Measurements from ENCODE around the gene SFI1.

Gene SFI1

DNA sequence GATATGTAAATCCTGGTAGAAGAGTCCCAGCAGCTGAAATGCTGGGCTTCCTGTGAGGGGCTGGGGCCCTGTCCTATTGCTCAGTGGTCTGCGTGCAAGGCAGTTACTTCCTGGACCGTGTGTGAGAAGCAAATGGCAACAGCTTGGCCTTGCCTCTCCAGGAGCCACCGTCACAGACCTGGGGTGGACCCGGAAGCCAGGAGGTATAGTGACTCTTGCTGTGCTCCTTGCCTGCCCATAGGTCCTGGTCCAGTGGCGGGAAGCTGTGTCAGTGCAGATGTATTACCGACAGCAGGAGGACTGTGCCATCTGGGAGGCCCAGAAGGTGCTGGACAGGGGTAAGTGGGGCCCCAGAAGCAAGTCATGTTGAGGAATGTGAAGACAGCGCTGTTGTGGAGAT, 111.4 kb downstream of the SFI1 start:
- no peak overlapping the region for H3K4me3 Mint-ChIP-seq
- H3K9me3 Mint-ChIP-seq = no peaks in the 10 kb centered on the region
- TF ChIP-seq, protein P1, sequence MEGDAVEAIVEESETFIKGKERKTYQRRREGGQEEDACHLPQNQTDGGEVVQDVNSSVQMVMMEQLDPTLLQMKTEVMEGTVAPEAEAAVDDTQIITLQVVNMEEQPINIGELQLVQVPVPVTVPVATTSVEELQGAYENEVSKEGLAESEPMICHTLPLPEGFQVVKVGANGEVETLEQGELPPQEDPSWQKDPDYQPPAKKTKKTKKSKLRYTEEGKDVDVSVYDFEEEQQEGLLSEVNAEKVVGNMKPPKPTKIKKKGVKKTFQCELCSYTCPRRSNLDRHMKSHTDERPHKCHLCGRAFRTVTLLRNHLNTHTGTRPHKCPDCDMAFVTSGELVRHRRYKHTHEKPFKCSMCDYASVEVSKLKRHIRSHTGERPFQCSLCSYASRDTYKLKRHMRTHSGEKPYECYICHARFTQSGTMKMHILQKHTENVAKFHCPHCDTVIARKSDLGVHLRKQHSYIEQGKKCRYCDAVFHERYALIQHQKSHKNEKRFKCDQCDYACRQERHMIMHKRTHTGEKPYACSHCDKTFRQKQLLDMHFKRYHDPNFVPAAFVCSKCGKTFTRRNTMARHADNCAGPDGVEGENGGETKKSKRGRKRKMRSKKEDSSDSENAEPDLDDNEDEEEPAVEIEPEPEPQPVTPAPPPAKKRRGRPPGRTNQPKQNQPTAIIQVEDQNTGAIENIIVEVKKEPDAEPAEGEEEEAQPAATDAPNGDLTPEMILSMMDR (IDR thresholded peaks at IDR 0.05; ENCODE audit: unreplicated experiment in 3 of 3) = no peak
- H3K4me1 Mint-ChIP-seq = peaks cover 10% of the 10 kb centered on the region
- H3K36me3 Mint-ChIP-seq (ENCODE audit: low read depth) = peaks cover 4% of the 10 kb centered on the region
- H3K27ac Mint-ChIP-seq = no peak overlapping the region
- H3K27me3 Mint-ChIP-seq (ENCODE audit: low read depth) = no peaks in the 10 kb centered on the region

DNA sequence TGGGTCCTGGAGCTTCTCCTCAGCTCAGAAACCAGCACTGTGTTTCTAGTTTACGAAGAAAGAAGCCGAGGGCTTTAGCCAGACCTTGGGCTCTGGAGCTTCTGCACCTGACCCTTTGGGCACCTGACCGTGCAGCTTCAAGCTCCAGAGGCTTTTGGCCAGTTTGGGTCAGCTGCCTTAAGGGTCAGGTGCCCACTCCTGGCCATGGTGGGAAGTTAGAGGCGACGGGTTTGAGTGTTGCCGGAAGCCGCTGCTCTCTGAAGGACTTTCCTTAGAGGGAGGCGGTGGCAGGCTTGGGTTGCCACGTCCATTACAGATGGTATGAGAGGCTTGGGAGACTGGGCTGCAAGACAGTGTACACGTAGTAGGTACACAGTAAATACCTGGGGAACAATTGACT, 113.4 kb downstream of the SFI1 start:
- no peak overlapping the region for H3K27ac Mint-ChIP-seq
- peaks cover 4% of the 10 kb centered on the region for H3K36me3 Mint-ChIP-seq (ENCODE audit: low read depth)
- H3K4me1 Mint-ChIP-seq = peaks cover 16% of the 10 kb centered on the region
- no peaks in the 10 kb centered on the region for H3K9me3 Mint-ChIP-seq
- H3K27me3 Mint-ChIP-seq (ENCODE audit: low read depth) = no peaks in the 10 kb centered on the region
- no peak overlapping the region for H3K4me3 Mint-ChIP-seq
- TF ChIP-seq, protein P1 (IDR thresholded peaks at IDR 0.05; ENCODE audit: unreplicated experiment in 3 of 3) = no peak

DNA sequence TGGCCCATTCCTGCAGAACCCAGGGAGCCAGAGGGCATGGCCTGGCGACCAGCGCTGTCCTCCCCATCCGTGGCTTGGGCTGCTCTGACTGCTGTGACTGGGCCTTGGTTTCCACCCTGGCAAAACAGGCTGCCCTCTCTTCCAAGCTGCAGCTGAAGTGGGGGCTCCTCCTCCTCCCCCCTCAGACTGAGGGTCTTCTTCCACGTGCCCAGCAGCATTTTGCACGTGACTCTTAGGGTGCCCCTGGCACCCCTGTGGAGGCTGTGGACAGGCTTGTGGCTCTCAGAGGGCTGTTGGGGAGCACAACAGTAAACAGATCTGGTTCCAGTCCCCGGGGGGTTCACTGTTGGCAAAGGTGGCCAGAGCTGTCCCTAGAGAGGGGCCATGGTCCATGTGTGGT, 114.3 kb downstream of the SFI1 start:
- Mint-ChIP-seq H3K27me3 (ENCODE audit: low read depth) (no peaks in the 10 kb centered on the region), H3K27ac (peak overlapping the region in 1 of 3 experiments; percentile 63), H3K9me3 (no peaks in the 10 kb centered on the region), H3K4me1 (peaks cover 16% of the 10 kb centered on the region), H3K4me3 (no peak overlapping the region), H3K36me3 (ENCODE audit: low read depth) (peaks cover 4% of the 10 kb centered on the region)
- TF ChIP-seq, protein P1 (IDR thresholded peaks at IDR 0.05; ENCODE audit: unreplicated experiment in 3 of 3) = no peak

DNA sequence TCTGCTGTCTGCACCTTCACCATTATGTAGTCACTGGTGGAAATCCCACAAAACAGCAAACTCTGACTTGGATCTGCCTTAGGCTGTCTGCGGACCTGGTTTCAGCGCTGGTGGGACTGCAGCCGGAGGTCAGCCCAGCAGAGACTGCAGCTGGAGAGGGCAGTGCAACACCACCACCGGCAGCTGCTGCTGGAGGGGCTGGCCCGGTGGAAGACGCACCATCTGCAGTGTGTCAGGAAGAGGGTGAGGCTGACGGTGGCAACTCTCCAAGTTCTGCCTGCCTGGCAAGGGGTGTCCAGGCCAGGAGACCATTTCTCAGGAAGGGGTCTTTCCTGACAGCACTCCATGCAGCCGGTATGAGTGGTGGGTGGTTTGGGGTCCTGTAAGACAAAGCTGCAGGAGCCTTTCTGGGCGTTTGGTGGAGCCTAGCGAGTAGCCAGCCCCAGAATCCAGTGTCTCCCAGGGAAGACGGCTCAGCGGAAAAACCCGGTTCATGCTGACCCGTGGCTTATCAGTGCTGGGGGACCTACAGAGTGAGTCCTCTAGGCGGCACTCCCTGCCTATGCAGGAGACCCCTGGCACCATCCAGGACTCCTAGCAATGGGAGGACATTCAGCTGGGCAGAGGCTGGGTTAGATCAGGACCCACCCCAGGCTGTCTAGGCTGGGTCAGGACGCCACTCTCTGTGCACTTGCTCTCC, 114.9 kb downstream of the SFI1 start:
- H3K27ac Mint-ChIP-seq = peak overlapping the region in 1 of 3 experiments; percentile 63
- H3K27me3 Mint-ChIP-seq (ENCODE audit: low read depth) = no peaks in the 10 kb centered on the region
- no peaks in the 10 kb centered on the region for H3K9me3 Mint-ChIP-seq
- no peak overlapping the region for H3K4me3 Mint-ChIP-seq
- TF ChIP-seq, protein P1 (IDR thresholded peaks at IDR 0.05; ENCODE audit: unreplicated experiment in 3 of 3) = no peak
- H3K4me1 Mint-ChIP-seq = peaks cover 22% of the 10 kb centered on the region
- H3K36me3 Mint-ChIP-seq (ENCODE audit: low read depth) = peaks cover 4% of the 10 kb centered on the region

DNA sequence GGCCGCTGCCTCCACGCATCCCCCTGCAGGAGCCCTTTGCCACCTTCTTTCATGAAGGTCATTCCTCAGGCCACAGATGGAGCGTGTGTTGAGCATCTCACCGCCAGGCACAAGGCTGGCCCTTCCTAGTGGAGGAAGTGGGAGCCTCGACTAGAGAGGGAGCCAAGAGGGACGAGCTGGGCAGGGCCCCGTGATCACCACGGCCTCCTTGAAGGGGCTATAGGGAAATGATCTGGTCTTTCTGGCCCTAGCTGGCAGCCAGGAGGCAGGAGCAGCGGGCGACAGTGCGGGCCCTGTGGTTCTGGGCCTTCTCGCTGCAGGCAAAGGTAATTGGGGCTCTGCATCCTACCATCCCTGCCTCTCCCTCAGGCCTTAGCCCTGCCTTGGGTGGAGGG, 116.6 kb downstream of the SFI1 start:
- peaks cover 4% of the 10 kb centered on the region for H3K36me3 Mint-ChIP-seq (ENCODE audit: low read depth)
- TF ChIP-seq, protein P1 (IDR thresholded peaks at IDR 0.05; ENCODE audit: unreplicated experiment in 3 of 3) = no peak
- peaks cover 24% of the 10 kb centered on the region for H3K4me1 Mint-ChIP-seq
- no peaks in the 10 kb centered on the region for H3K9me3 Mint-ChIP-seq
- H3K4me3 Mint-ChIP-seq = no peak overlapping the region
- H3K27me3 Mint-ChIP-seq (ENCODE audit: low read depth) = no peaks in the 10 kb centered on the region
- no peak overlapping the region for H3K27ac Mint-ChIP-seq

DNA sequence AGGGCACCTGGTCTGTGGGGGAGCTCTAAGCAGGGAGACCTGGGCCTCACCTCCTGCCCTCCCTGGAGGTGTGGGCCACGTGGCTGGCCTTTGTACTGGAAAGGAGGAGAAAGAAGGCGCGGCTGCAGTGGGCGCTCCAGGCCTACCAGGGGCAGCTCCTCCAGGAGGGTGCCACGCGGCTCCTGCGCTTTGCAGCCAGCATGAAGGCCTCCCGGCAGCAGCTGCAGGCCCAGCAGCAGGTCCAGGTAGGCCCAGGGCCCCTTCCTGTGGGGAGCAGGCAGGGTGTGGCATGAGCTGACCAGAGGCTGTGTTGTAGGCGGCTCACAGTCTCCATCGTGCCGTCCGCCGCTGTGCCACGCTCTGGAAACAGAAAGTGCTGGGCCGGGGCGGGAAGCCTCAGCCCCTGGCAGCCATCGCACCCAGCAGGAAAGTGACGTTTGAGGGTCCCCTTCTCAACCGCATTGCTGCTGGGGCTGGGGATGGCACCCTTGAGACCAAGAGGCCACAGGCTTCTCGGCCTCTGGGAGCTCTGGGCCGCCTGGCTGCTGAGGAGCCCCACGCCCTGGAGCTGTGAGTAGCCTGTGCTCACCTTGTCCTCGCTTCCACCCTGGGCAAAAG, 117.1 kb downstream of the SFI1 start:
- H3K36me3 Mint-ChIP-seq (ENCODE audit: low read depth) = peaks cover 4% of the 10 kb centered on the region

More for the DNA sequence above, 117.1 kb downstream of the SFI1 start:
- Mint-ChIP-seq H3K27ac (no peak overlapping the region), H3K4me1 (peaks cover 24% of the 10 kb centered on the region), H3K27me3 (ENCODE audit: low read depth) (no peaks in the 10 kb centered on the region), H3K4me3 (no peak overlapping the region), H3K9me3 (no peaks in the 10 kb centered on the region)
- TF ChIP-seq, protein P1 (IDR thresholded peaks at IDR 0.05; ENCODE audit: unreplicated experiment in 3 of 3) = no peak
